GM18951 (cell line): ENCODE measurements around the gene PRKAG2.

Experiments used
- POLR2A ChIP-seq: IDR thresholded peaks from 4 replicates; pipeline ENCODE4 v1.6.1; 2011; ENCODE audit warnings: mild to moderate bottlenecking; ENCODE audit not compliant: insufficient read length, insufficient read depth; ENCODE audit errors: extremely low read depth
- in situ Hi-C: fragments of 300-500 bp; cut with MboI; formaldehyde crosslinking; loops from one replicate; pipeline ENCODE4 v1.12.0; 2022; ENCODE audit warnings: low sequenced_read_pairs, mixed read lengths, inconsistent platforms; ENCODE audit not compliant: unreplicated experiment

PRKAG2 gene

GRCh38 chr7:151683615-151684407 is 193.1 kb downstream of the PRKAG2 start:
- TF ChIP-seq POLR2A: no peak
- in situ Hi-C loops: no loop called here

DNA sequence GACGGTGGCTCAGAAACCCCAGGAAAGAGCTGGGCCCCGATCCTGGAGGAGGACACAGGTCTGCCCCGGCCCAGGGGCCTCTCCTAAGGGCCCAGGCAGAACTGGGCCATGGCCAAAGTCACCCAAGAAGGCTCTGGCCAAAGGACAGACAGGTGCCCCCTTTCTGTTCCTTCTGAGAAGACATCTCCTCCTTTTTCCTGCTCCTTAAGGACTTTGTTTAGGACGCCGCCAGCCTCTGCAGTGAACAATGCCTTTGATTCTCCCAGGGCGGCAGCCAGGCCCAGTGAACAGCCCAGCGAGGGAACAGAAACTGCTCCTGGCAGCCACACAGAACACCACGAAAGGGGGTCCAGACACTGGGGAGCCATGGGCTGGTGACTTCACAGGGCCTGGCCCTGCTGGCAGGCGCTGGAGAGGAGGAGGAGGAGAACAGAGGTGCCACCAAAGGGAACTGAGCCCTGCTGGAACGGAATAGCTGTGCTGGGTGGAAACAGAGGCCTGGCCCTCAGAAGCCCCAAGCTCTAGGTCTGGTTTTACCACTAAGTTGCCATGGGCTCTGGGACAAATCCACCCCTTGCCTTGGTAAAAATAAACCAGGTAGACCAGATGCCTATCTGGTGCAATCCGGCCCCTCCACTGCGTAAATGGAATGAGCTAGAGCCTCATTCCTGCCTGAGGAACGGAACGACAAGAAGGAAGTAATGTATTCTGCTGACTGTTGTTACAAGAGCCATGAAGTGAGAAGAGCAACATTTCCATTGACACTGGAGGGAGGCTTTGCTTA is 193.9 kb downstream of the PRKAG2 start:
- TF ChIP-seq POLR2A: no peak
- in situ Hi-C loops: no loop called here

GRCh38 chr7:151681726-151682125 is 195.2 kb downstream of the PRKAG2 start:
- no peak for TF ChIP-seq POLR2A
- in situ Hi-C loops: no loop called here

DNA sequence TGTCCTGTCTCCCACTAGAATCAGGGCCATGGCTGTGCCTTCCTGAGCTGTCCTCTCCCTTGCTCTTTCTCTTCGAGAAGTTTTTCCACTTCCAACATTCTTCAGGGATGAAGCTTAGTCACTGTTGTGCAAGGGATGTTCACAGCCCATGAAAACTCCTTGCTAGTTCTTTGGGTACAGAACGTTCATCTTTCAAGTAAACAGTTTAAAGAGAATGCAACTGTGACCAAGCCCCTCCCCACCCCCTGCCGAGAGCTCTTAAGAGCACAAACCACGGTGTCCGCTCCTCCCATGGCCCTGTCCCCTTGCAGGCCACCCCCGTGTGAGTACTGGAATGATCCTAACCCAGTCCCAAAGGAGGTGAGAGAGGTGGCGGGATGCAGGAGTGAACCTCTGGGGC is 196.1 kb downstream of the PRKAG2 start:
- no peak for TF ChIP-seq POLR2A
- in situ Hi-C loops: no loop called here

DNA sequence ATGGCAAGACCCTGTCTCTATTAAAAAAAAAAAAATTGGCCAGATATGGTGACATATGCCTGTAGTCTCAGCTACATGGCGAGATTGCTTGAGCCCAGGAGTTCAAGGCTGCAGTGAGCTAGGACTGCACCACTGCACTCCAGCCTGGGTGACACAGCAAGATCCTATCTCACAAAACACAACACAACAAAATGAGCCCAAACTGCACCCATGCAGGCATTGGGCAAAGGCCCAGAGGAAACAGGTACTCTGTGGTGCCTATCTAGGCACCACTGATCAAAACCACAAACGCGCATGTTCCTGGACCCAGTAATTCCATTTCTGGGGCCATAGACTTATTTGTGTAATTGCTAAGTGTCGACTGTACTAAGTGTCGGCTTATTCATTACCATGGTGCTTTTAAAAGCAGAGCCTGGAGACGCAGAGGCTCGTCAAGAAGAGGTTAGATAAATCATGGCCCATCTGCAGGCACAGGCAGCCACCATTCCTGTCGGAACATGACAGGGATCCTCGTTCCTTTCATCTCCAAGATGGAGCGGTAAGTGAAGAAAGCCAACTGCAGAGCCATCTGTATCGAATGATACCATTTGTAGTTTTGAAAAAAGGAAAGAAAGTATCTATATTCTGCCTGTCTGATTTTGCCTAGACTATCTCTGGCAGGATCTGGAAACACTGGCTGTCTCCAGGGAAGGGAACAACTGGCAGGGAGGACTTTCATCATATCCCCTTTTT is 196.9 kb downstream of the PRKAG2 start:
- no peak for TF ChIP-seq POLR2A
- in situ Hi-C loops: no loop called here

- in situ Hi-C loops: no loop called here
- TF ChIP-seq POLR2A: no peak
These were observed 197.7 kb downstream of the PRKAG2 start for GRCh38 chr7:151679071-151679708.

DNA sequence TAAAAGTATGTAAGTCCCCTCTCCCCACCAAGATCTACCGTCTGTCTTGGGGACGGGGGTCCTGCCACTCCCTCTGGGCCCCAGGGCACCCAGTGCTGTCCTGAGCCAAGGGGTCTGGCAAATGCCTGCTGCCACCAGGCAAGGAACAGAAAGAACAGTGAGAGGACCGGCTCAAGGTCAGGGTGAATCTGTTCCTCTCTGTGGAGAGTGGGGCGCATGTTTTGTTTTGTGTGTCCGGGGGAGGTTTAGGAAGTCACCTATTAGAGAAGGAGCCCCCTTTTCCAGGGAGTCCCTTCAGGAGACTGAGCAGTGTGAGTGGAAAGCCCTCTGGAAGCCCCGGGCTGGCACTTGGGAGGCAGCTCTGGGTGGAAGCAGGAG is 198.7 kb downstream of the PRKAG2 start:
- no peak for TF ChIP-seq POLR2A
- in situ Hi-C loops: no loop called here

DNA sequence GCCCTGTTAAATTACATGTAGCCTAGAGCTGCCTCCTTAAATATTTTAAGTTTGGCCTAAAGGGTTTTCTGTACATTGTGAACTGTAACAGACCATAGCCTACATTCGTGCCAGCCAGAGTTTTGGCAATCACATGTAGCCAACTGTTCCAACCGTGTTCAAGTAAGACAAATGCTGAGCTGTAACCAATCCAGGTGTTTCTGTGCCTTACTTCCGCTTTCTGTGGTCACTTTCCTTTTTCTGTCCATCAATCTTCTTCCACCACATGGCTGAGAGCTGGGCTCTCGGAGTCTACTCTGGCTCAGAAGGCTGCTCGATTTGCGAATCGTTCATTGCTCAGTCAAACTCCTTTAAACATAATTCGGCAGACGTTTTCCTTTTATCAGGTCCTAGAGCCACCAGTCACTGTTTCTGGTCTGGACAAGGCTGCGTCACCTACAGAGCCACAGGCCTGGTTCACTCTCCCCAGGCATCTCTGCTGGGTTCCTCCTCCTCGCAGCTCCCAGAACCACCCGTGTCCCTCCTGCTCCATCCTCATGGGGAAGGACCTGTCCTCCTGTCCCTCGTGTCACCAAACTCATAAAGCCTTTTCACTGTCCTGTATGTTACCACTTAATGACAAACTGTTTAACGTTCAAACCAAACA is 199.2 kb downstream of the PRKAG2 start:
- in situ Hi-C loops: no loop called here

DNA sequence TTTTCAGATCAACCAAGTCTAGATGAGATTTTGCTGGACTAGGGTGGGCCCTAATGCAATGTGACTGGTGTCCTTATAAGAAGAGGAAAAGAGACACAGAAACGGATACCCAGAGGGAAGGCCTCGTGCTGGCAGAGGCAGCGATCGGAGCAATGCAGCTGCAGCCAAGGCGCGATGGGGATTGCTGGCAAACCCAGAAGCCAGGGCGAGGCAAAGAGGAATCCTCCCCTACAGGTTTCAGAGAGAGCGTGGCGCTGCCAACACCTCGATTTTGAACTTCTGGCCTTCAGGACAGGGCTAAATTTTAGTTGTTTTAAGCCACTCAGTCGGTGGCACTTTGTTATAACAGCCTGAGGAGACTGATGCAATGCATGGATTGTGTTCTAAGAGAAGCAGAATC is 200.2 kb downstream of the PRKAG2 start:
- in situ Hi-C loops: no loop called here
- TF ChIP-seq POLR2A: no peak

More for the DNA sequence above, 199.2 kb downstream of the PRKAG2 start:
- TF ChIP-seq POLR2A: no peak

- no peak for TF ChIP-seq POLR2A
- in situ Hi-C loops: no loop called here
These were observed 201.6 kb downstream of the PRKAG2 start for GRCh38 chr7:151675196-151675920.

DNA sequence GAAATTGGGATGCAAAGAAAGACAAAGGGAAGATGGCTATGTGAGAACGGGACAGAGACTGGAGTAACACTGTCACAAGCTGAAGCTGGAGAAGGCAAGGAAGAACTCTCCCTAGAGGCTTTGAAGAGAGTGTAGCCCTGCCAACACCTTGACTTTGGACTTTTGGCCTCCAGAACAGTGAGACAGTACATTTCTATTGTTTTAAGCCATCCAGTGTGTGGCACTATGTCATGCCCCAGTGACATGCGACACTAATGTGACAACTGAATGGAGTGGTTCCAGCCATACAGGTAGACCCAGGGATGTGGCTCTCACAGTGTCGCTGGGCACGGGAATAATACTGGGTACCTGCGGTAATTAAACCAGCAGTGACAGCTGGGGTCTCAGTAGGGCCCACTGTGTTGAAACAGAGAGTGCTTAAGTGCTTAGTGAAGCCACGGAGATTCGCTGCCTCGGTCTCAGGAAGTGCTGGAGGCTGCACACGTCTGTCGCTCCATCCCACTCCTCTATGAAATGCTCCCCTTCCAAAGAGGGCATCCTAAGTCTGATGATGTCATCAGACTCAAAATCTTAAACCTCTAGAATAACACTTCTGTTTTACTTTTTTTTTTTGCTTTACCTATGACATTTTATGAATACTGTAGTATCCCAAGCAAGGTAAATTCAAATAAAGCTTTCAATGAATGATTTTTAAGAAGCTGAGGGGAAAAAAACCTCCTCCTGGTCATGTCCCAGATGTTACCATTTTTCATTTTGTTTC is 202.6 kb downstream of the PRKAG2 start:
- no peak for TF ChIP-seq POLR2A
- in situ Hi-C loops: no loop called here
